ENCODE results near the gene TMEM178A.

GRCh38 chr2:39625193-39625926 is 40.4 kb upstream of the TMEM178A start:
- TF ChIP-seq POLR2A (IDR thresholded peaks at IDR 0.05), result no peak
- TF ChIP-seq CTCF (IDR thresholded peaks at IDR 0.05), result no peak
